Stimulated activated CD8-positive, alpha-beta memory T cell treated with anti-CD3 and anti-CD28 coated beads, Interleukin-7, amount 100 ng/mL, for 48 hours (primary cell): ENCODE results near the gene SLC25A23.
A peak's percentile ranks its signal among the peaks of the same experiment; 100 is the strongest.

Experiments used
- DNase-seq, 2 donors: peaks; one replicate each; pipeline ENCODE4 v3.0.0-alpha.2; 2020; ENCODE audit warnings: low read depth in 1 of 2; ENCODE audit errors: extremely low read depth in 1 of 2

Gene SLC25A23

DNA sequence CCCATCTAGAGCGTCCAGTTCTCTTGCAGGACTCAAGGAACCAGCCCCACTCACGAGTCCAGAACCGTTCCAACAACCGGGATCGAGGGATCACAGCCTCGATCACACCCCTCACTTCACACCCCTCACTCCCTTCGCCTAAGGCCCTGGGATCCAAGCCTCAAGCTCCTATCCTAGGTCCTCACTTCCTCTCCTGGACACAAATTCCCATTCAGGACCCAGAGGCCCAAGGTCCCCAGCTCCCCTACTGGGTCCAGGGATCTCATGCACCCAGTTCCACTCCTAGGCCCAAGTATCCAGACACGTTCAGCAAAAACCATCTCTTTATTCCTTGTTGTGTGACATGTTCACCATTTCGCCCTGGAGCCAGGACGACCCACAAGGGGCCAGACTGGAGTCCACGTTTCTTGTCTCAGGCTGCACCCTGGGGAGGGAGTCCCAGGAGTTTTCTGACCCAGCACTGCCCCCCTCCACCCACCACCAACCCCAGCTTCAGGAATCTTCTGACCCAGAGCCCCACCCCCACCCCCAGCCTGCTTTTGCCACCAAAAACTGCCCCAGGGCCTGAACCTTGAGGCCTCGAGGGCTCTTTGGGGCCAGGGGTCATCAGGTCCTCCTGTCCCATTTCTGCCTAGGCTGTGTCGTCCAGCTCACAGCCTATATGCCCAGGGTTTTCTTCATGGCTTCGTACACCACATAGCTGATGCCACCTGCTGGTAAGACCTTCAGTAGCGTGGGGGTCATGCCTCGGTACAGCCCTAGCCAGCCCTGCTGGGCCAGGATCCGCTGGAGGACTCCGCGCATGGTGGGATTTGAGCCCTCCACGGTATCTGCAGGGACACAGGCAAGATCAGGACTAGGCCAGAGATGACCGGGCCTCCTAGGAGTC is 33.6 kb downstream of the SLC25A23 start:
- DNase-seq, result no peak

DNA sequence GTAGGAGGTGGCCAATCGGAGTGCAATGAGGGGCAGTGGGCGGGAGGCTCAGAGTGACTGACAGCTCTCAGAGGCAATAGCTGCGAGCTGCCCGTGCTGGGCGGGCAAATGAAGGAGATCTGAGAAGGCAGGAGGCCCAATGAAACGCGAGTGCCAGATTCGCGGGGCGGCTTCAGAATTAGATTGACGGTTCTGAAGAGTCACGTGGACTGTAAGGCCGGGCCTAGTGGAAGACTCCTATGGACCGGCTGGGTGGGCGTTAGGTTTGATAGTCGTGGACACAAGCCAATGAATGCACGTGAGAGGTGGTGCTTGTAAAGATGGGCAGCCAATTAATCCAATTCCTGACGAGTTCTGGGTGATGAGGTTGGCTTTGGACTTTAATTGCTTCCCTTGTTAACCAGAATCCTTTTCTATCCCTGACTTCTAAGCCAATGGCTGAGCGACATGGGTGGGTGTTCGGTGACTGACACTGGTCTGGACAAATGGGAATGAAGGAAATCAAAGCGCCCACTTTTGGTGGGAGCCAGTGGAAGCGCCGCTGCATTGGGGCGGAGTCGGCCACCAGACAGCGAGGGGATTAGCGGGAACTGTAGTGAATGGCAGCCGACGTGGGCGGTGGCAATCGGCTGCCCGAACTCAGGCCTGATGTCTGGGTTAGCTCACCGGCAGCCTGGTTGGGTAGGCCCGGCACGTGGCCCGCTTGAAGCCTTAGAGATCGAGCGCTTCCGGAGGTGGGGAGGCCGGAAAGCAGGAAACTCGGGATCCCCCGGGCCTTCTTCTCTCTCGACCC is 34.5 kb downstream of the SLC25A23 start:
- peak; percentile 98 to 100 for DNase-seq

DNA sequence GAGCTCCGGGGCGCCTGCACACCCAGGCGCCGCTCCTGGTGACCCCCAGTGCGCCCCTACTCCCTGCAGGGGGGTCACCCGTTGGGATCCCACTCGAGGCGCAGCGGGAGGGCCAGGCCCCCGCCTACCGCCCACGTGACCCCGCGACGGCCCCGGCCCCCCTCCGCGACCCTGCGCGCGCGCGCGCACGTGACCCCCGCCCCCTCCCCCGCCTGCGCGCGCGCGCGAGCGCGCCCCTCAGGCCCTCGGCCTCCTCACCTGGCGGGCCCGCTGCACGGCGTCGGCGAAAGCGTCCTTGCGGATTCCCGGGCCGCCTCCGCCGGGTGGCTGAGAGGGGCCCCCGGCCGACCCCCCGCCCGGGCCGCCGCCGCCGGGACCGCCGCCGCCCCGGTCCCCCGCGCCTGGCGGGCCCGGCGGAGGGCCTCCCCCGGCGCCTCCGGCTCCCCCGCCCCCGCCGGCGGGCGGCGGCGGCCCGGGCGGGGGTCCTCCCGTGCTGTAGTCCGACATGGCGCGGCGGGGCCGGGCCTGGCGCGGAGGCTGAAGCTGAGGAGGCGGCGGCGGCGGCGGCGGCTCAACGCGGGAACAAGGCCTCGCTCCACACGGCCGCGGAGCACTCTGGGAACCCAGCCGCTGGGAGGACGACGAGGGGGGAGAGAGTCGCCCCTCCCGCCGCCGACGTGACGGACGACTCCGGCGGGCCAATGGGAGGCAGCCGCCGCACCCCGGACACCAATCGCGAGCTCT is 35.2 kb downstream of the SLC25A23 start, which contains the start of gene KHSRP:
Gene KHSRP (minus strand): TSS at position 617 of the 744 bp plus-strand sequence. CDS start 110 bp downstream, at position 507.
- no peak for DNase-seq

DNA sequence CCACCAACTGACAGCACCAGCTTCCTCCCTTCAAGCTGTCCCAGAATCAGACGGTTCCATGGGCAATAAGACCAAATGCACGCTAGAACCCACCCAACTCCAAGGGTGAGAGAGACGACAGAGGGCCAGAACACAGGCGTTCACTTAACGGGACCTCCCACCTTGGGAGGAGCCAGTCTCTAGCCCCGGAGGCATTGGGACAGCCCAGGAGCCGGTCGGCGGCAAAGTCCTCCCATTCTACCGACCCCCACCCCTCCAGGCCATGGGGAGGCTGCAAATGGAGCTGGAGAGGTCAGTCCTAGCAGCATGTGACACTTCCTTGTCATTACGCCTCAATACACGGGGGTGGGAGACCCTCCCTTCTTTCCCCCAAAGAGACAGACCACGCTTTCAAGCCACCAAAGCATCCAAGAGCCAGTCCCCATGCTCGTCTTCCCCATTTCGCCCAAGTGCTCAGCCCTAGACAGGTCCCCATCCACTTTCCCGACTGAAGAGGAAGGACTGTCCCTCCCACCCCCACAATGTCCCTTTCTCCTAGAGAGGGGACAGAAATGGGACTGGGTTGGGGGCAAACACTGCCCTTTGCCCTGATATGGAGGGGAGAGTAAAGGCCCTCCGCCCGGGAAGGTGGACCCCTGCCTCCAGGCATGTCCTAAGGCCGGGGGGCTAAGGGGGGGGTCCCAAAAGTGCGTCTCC is 35.9 kb downstream of the SLC25A23 start:
- no peak for DNase-seq

DNA sequence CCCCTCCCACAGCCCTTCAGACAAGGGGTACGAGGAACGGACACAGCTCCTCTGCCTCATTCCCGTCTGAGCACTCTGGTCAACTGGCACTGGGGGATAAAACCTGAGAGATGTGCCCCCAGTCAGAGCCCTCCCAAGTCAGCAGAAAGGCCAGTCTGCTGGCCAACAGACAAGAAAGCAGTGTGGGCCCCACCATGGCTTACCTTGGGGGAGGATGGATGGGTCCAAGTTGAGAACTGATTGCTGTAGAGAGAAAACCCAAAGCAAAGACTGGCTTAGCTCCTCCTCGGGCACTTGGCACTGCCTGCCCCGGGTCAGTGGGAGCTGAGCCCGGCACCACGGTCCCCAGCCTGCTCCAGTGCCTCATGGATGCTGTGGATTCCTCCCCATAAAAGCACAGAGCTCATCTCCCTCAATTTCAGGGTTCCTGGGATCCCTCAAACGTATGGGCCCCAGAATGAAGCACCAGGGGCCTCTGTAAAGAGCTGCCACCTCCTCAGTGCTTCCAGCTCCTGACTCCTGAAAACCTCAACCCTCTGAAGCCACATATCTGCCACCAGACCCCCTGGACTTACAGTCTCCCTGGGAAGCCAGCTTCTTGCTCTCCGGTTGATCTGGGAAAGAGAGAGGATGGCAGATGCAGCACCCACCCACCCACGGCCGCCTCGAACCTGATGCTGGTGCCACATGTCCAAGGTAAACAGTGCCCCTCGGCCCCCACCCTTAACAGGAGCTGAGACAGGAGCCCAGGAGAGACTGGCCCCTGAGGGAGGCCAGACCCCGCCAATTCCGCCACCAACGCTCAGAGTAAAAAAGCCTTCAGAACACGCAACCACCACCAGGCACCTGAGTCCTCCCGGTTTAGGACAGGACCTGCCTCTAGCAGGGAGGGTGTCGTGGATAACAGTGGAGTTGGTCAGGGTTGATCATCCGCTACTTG is 38.2 kb downstream of the SLC25A23 start:
- no peak for DNase-seq

DNA sequence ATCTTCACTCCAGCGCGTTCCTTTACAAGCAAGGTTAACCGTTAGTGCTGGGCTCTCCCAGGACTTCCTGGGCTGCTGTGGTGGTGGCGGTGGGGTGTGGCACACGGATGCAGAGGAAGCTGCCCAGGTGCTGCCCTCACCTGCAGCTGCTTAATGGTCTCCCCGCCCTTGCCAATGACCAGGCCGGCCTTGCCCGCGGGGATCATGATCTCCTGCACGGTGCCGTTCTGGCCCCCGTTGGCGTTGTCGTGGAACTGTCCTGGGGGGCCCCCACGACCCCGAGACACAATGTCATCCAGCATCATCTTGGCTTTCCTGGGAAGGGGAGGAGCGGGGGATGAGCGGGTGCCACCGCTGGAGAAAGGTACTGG is 41.0 kb downstream of the SLC25A23 start:
- DNase-seq, result no peak

DNA sequence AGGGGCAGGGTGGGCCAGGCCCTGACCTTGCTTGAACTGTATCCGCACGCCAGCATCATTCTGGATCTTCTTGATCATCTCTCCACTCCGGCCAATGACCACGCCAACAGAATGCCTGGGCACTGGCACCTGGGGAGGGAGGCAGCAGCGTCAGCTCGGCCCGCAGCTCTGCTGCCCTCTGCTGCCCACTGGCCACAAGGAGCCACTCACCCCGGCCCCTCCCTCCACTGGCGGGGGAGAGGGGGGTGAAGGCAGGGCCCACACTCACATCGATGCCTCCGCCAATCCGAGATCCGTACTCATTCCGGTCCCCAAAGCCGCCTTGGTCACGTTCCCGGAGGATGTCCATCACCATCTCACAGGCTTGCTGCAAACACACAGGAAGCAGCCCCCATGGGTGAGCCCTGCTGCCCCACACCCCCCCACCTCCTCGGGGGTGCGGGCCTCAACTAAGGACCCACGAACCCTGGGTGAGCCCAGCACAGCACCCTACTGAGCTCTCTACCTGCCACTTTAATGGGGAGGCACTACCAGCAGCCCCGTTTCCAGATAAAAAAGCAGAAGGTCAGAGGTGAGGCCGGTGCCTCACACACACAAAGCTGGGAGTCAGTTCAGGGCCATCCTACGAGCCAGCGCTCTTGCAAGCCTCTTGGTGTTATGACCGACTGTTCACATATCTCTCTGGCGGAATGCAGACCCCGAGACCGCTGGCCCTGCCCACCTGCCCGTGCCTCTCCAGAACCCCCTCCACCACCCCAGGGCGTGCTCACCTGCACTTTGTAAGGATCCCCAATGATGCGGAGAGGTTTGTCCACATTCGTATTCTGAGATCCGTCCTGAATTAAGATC is 41.7 kb downstream of the SLC25A23 start:
- DNase-seq, result no peak

DNA sequence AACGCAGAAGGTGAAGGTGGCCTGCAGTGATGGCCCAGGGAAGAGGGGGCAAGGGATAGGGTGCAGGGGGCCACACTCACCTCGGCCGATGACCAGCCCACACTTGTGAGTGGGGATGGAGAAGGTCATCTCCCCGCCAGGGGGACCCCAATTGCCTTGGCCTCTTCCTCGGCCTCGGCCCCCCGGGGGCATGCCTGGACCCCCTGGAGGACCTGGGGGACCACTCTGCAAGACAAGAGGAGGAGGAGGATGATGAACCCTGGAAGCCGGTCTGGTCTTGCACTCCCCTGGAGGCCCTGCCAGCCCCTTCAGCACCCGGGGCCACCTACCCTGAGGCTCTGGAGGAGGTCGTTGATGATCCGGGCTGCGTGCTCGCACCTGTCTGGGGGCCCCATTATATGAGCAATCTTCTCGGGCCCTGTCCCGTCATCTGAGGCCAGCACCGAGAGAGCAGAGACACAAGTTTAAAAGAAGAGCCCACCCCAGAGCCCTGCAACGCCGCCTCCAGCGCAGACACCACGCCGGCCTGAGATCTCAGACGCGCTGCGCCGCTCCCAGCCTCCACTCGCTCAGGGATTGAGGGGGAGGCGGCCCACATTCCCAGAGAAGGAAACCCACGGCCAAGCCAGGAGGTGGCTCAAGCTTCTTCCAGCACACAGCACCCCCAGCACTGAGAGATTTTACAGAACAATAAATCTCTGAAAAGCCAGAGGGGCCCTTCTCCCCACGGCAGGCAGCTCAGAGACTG is 42.8 kb downstream of the SLC25A23 start:
- DNase-seq, result no peak

DNA sequence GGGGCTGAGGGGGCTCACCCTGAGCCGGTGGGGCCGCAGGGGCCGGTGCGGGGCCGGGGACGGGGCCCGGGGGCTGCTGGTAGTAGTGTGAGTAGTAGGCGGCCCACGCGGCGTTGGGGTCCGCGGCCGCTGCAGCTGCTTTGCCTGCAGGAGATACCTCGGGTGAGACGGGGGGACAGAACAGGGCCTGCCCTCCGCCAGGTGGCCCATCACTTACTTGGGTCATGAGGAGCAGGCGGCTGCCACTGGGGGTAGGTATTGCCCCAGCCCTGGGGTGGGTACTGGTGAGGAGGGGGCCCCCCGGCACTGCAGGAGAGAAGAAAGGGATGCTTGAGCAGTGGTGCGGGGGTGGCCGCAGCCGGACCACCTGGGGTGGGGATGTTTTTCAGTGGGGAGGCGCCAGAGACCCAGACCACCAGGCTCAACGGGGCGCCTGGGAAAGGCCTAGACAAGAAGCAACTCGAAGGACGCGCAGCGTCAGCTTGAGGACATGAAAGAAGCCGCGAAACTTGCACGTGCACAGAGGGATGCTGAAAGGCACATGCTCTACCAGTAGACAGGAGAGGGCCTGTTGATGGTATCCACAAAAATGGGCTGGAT is 43.9 kb downstream of the SLC25A23 start:
- DNase-seq, result no peak

DNA sequence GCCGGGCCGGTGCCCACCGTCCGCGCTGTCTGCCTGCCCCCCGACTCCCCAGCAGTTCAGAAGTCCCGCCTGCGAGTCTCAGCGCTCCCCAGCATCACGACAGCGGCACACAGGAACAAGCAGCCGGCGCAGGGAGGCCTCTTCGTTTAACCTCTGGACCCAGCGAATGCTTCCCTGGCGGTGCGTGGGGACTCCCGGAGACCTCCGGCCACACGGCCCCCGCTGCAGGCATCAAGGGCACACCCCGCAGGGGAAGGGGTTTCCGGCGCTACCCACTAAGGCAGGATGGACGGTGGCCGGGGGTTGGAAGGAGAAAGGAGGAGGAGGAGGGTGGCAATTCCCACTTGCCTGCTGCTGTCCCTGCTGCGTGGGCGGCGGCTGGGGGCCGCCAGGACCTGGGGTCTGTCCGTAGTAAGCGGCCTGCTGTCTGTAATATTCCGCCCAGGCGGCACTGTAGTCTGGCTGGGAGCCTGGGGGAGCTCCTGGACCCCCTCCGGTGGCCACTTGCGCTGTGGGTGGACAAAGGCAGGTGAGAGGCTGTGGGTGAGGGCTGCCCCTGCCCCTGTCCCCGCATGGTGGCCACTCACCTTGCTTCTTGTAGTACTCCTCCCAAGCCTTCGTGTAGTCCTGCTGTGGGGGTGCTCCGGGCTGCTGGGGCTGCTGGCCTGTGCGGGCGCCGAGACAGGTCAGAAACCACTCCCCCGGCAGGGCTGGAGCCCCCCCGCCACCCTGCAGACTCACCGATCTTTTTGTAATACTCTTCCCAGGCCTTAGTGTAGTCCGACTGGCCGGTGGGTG is 44.6 kb downstream of the SLC25A23 start:
- no peak for DNase-seq

DNA sequence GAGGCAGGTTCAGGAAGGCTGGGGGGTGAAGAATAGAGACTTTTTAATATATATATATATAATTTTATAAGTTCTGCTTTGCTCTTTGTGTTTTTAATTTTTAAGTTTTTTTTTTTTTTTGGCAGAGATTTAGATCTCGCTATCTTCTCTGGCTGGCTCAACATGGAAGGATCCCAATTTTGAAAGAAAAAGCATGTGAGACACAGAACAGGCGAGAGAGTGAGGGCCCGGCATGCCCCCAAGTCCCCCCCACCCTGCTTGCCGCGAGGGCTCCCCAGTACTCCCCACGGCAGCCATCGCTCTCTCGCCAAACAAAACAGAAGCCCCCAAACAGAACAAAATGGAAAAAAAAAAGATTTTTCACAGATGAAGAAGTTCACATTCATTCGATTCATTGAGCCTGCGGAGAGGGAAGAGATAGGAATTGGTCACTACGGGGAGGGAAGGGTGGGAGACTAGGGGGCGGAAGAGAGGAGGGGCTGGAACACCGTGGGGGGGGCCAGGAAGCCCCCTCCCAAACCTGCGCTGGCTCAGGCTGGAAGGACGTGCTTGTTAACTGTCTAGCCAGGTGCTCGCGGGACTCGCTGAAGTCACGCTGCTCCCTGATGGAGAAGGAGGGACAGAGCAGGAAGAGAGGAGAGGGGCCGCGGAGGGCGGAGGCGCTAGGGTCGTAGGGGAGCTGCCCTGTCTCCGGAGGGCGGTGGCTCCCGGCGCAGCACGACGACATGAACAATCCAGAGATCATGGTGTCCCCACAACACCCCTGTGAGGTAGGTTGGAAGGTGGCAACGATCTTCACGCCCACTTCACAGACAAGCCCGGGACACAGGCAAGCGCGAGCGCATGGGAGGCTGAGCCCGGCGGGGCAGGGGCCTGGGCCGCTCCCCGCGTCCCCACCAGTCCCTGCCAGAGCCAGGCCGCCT is 45.6 kb downstream of the SLC25A23 start:
- no peak for DNase-seq

DNA sequence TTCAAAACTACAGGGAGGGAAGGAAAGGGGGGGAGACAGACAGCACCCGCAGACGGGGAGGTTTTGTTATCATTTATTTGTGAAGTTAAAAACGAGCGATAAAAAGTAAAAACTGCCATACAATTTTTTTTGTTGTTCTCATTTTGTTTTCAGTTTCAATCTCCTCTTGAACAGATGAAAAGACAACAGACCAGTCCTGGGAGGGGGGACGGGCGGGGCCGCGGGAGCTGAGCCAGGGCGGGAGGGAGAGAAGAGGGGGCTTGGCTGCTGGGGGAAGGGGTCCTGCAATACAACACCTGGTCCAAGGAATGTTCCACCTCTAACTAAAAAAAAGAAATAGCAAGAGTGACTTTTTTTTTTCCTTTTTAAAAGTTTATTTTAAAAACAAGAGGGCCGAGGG is 46.3 kb downstream of the SLC25A23 start:
- no peak for DNase-seq

DNA sequence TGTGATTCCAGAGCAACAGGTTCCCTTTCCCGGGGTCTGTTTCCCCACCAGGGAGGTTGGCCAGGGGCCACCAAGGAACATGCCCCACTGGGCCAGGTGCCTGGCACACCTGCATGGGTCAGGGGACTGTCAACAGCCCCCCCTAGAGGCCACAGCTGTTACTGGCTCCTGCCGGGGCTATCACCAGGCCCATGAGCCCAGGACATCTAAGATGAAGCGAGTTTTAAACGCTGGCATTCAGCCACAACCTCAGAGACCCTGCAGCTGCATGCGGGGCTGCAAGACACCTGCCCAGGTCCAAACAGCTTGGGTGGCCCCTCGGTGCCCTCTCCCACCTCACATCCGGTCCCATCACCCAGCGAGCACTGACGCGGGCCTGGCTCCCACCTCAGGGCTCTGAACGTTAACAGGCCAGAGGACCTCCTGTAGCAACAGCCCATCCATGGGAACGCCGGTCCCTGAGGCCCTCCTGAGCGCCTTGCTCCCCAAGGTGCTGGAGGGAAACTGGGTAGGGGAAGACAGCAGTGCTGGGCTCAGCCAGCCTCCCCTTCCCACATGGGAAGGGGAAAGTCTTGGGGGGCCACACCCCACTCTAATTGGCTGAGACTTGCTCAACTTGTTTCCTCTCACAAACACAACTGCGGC is 47.0 kb downstream of the SLC25A23 start:
- DNase-seq, result no peak

DNA sequence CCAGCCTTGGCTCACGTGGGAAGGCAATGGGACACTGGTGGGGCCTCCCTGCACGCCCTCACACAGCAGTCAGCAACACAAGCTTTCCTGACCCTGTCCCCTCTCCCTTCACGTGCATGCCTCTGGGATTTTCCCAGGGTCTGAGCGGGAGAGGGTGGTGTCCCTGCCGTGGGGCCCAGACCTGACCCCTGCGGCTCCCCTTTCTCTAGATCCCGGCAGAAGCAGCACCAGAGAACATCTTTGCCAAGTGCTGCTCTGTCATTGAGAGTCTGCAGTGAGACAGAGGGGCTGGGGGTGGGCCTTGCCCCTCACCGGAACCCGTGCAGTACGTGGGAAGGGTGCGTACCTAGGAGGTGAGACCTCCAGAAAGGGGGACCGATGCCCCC is 47.5 kb downstream of the SLC25A23 start:
- no peak for DNase-seq

DNA sequence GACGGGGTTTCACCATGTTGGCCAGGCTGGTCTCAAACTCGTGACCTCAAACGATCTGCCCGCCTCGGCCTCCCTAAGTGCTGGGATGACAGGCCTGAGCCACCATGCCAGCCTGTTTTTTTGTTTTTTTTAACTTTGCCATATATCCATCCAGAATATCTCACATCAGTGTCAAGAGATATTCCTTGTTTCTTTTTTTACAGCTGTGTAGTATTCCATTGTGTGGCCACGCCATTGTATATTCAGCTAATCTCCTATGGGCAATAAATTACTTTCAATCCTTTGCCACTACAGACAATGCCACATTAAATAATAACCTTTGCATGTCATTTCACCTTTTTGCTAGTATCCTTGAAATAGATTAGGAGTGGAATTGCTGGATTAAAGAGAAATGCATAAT is 50.2 kb downstream of the SLC25A23 start:
- DNase-seq, result no peak
